ENCODE results near the gene PASK. TPM values are rescaled to one million over a fixed set of nuclear protein-coding genes. Genes with fewer than 3 reads are reported as not detected.

The PASK gene
- total RNA-seq, 1 donor from 2014 or later: 60.4 TPM

DNA sequence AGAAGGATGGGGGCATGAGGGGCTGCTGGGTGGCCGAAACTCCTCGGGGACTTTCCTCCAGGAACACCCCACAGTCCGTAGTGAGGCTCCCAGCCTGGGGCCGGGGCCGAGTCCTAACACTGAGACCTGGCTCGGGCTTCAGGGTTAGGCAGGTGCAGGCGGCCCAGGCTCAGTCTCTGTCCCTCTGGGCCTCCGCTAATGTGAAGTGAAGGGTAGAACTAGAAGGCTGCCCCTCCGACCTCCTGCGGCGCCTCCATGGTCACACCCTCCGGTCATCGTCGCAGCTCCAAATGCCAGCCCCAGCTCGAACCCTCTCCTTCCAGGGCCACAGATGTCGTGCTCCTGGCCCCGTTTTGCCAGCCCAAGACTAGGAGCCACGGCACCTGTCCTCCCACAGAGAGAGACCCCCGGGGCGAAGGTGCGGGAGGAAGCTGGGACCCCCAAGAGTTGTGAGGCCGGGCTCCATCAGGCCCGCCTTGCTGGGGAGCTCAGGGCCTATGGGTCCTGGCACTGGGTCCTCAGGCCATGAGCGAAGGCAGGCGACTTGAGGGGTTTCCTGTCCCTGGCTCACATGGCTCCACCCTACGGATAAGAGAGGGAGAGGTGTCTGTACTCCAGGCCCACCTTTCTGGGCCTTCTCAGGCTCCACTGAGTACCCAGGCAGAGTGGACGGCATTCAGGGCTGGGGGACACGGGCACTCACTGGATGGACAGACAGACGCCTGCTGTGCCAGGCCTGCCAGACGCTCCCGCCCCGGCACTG is 40.0 kb upstream of the PASK start:
- Mint-ChIP-seq H3K27me3 (no peaks in the 10 kb centered on the region), H3K36me3 (ENCODE audit: insufficient read depth) (no peaks in the 10 kb centered on the region), H3K27ac (no peak overlapping the region), H3K9me3 (ENCODE audit: low read depth) (no peaks in the 10 kb centered on the region), H3K4me3 (ENCODE audit: low read depth) (no peak overlapping the region), H3K4me1 (ENCODE audit: low read depth) (peaks cover 5% of the 10 kb centered on the region)
- no peak for DNase-seq (ENCODE audit: low spot score, unreplicated experiment)
- TF ChIP-seq, protein P1, sequence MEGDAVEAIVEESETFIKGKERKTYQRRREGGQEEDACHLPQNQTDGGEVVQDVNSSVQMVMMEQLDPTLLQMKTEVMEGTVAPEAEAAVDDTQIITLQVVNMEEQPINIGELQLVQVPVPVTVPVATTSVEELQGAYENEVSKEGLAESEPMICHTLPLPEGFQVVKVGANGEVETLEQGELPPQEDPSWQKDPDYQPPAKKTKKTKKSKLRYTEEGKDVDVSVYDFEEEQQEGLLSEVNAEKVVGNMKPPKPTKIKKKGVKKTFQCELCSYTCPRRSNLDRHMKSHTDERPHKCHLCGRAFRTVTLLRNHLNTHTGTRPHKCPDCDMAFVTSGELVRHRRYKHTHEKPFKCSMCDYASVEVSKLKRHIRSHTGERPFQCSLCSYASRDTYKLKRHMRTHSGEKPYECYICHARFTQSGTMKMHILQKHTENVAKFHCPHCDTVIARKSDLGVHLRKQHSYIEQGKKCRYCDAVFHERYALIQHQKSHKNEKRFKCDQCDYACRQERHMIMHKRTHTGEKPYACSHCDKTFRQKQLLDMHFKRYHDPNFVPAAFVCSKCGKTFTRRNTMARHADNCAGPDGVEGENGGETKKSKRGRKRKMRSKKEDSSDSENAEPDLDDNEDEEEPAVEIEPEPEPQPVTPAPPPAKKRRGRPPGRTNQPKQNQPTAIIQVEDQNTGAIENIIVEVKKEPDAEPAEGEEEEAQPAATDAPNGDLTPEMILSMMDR (IDR thresholded peaks at IDR 0.05; ENCODE audit: unreplicated experiment): no peak

DNA sequence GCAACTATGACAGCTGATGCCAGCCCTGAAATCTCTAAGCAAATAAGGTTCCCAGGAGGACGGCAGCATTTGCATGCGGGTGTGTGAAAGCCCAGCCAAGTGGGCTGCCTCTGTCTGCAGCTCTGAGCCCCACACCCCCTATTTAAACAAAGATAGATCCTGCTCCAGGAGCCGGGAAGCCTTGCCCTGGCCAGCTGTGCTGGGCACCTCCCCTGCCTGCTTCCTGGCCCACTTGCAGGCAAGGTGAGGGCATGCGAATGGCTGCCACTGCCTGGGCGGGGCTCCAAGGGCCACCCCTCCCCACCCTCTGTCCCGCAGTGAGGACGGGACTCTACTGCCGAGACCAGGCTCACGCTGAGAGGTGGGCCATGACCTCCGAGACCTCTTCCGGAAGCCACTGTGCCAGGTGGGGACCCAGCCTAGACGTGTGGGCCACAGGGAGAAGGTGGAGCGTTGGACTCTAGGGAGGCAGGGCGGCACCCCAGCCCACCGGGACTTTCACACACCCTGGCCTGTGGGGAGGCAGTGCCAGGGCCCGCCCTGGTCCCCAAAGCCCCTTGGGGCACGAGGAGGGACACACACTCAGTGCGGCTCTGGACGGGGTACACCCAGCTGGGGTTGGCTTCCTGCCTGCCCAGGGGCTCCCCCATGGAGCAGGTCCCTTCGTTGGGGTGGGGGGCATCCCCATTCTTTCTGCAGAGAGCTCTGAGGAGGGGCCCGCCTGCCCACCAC is 39.3 kb upstream of the PASK start, which contains the start of gene ANO7:
Gene ANO7, plus strand, starts transcription at position 317 of the 732 bp plus-strand sequence. CDS start 1,387 bp downstream, outside the sequence.
- no peak within 1 kb of the TSS for H3K4me3 Mint-ChIP-seq (ENCODE audit: low read depth)
- DNase-seq (ENCODE audit: low spot score, unreplicated experiment): no peak
- H3K27ac Mint-ChIP-seq: no peak within 1 kb of the TSS
- H3K4me1 Mint-ChIP-seq (ENCODE audit: low read depth): peaks cover 5% of the 10 kb centered on the region
- H3K9me3 Mint-ChIP-seq (ENCODE audit: low read depth): no peaks in the 10 kb centered on the region
- TF ChIP-seq, protein P1 (IDR thresholded peaks at IDR 0.05; ENCODE audit: unreplicated experiment): no peak
- H3K36me3 Mint-ChIP-seq (ENCODE audit: insufficient read depth): no peaks in the 10 kb centered on the region
- H3K27me3 Mint-ChIP-seq: no peaks in the 10 kb centered on the region

DNA sequence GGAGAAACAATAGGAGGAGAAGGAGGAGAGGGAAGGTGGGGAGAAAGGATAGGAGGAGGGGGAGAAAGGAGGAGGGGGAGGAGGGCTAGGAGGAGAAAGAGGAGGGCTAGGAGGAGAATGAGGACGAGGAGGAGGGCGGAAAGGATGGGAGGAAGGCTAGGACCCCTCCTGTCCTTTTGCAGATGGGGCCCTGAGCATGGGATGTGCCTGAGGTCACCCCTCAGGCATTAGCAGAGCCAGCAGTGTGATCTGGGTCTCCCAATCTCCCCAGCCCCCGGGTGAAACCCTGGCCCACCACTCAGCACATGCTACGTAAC is 38.6 kb upstream of the PASK start:
- Mint-ChIP-seq H3K27ac (no peak overlapping the region), H3K4me1 (ENCODE audit: low read depth) (peaks cover 5% of the 10 kb centered on the region), H3K27me3 (no peaks in the 10 kb centered on the region), H3K4me3 (ENCODE audit: low read depth) (no peak overlapping the region), H3K36me3 (ENCODE audit: insufficient read depth) (no peaks in the 10 kb centered on the region), H3K9me3 (ENCODE audit: low read depth) (no peaks in the 10 kb centered on the region)
- TF ChIP-seq, protein P1 (IDR thresholded peaks at IDR 0.05; ENCODE audit: unreplicated experiment): no peak
- no peak for DNase-seq (ENCODE audit: low spot score, unreplicated experiment)

DNA sequence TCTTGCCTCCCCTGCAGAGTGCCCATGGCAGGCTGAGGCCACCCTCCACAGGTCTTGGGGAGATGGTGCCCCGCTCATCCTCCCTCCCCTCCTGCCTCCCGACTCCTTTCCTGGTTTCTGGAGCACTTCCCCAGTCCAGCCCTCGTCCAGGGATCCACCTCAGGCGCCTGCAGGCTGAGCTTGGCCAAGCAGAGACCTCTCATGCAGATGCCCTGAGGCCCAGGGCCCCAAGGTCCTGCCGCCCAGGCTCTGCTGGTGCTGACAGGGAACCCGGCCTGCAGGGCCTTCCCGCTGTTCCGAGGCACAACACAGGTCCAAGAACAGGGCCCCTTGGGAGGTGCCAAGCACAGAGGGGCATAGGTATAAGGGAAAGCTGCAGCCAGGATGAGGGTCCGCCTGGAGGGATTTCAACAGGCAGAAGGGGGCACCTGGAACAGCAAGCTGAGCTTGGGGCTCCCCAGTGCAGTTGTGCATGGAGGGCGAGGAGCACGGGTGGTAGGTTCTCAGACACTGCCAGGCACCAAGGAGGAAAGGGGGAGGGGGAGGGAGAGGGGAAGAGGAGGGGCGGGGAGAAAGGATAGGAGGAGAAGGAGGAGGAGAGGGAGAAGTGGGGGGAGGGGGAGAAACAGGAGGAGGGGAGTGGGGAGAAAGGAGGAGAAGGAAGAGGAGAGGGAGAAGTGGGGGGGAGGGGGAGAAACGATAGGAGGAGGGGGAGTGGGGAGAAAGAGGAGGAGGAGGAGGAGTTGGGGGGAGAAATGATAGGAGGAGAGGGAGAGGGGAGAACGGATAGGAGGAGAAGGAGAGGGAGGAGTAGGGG is 38.0 kb upstream of the PASK start:
- Mint-ChIP-seq H3K36me3 (ENCODE audit: insufficient read depth) (no peaks in the 10 kb centered on the region), H3K4me3 (ENCODE audit: low read depth) (no peak overlapping the region), H3K4me1 (ENCODE audit: low read depth) (peaks cover 5% of the 10 kb centered on the region), H3K9me3 (ENCODE audit: low read depth) (no peaks in the 10 kb centered on the region), H3K27me3 (no peaks in the 10 kb centered on the region), H3K27ac (no peak overlapping the region)
- DNase-seq (ENCODE audit: low spot score, unreplicated experiment): no peak
- TF ChIP-seq, protein P1 (IDR thresholded peaks at IDR 0.05; ENCODE audit: unreplicated experiment): no peak

DNA sequence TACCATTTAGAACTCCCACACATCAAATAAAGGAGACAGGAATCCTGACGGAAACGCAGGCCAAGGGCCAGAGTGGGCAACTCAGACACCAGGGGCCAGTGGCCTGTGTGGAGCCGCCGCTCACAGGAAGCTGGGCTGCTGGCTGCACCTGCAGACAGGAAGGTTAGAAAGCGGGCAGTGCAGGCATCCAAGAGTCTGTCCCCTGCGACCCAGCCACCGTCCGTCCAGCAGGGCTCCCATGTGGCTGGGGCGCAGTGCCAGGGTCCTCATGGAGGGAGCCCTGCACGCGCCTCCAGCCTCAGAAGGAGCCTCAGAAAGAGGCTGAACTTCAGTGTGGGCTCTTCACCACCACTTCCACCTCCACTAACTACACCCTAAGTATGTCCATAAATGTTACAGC is 36.7 kb upstream of the PASK start:
- H3K27ac Mint-ChIP-seq: no peak overlapping the region
- no peaks in the 10 kb centered on the region for H3K27me3 Mint-ChIP-seq
- peaks cover 5% of the 10 kb centered on the region for H3K4me1 Mint-ChIP-seq (ENCODE audit: low read depth)
- H3K4me3 Mint-ChIP-seq (ENCODE audit: low read depth): no peak overlapping the region
- TF ChIP-seq, protein P1 (IDR thresholded peaks at IDR 0.05; ENCODE audit: unreplicated experiment): no peak
- no peaks in the 10 kb centered on the region for H3K9me3 Mint-ChIP-seq (ENCODE audit: low read depth)
- no peaks in the 10 kb centered on the region for H3K36me3 Mint-ChIP-seq (ENCODE audit: insufficient read depth)
- no peak for DNase-seq (ENCODE audit: low spot score, unreplicated experiment)
